Effector memory CD4-positive, alpha-beta T cell (primary cell): ENCODE results near the gene DTNBP1.

ENCODE experiments used
- DNase-seq, 3 donors: peaks; one replicate each; pipeline ENCODE4 v3.0.0-alpha.2; 2020
- H3K27ac ChIP-seq: 2 replicates; pipeline ENCODE4 v1.7.0; 2013; ENCODE audit warnings: mild to moderate bottlenecking, low read length, moderate library complexity; ENCODE audit not compliant: insufficient read depth, poor library complexity, severe bottlenecking
- H3K27me3 ChIP-seq: replicated peaks from 2 replicates; pipeline ENCODE4 v1.7.0; 2013; ENCODE audit warnings: mild to moderate bottlenecking, low read length; ENCODE audit not compliant: insufficient read depth, control insufficient read depth, poor library complexity, severe bottlenecking
- H3K36me3 ChIP-seq: 2 replicates; pipeline ENCODE4 v1.7.0; 2013; ENCODE audit warnings: mild to moderate bottlenecking, low read length, moderate library complexity; ENCODE audit not compliant: control insufficient read depth, insufficient read depth
- H3K4me1 ChIP-seq: 2 replicates; pipeline ENCODE4 v1.7.0; 2013; ENCODE audit warnings: low read length, mild to moderate bottlenecking; ENCODE audit not compliant: control insufficient read depth, insufficient read depth, poor library complexity, severe bottlenecking
- H3K4me3 ChIP-seq: 2 replicates; pipeline ENCODE4 v1.7.0; 2013; ENCODE audit warnings: low read length, low read depth, mild to moderate bottlenecking; ENCODE audit not compliant: insufficient read depth, poor library complexity, severe bottlenecking
- H3K9me3 ChIP-seq: 2 replicates; pipeline ENCODE4 v1.7.0; 2013; ENCODE audit warnings: mild to moderate bottlenecking, low read length, moderate library complexity; ENCODE audit not compliant: control insufficient read depth

The DTNBP1 gene

GRCh38 chr6:15500901-15501825, 161.7 kb downstream of the DTNBP1 start:
- peaks cover 63% of the 10 kb centered on the region for H3K36me3 ChIP-seq

GRCh38 chr6:15500078-15500740, 162.6 kb downstream of the DTNBP1 start:
- Histone ChIP-seq H3K27ac (no peak overlapping the region), H3K4me1 (no peaks in the 10 kb centered on the region), H3K27me3 (no peaks in the 10 kb centered on the region), H3K36me3 (peaks cover 64% of the 10 kb centered on the region), H3K4me3 (no peak overlapping the region), H3K9me3 (no peaks in the 10 kb centered on the region)
- DNase-seq = no peak

More at GRCh38 chr6:15500901-15501825, 161.7 kb downstream of the DTNBP1 start:
- Histone ChIP-seq H3K4me1 (no peaks in the 10 kb centered on the region), H3K27ac (no peak overlapping the region), H3K27me3 (no peaks in the 10 kb centered on the region), H3K4me3 (no peak overlapping the region), H3K9me3 (no peaks in the 10 kb centered on the region)
- no peak for DNase-seq

- no peak overlapping the region for H3K4me3 ChIP-seq
- H3K27ac ChIP-seq = no peak overlapping the region
- H3K9me3 ChIP-seq = no peaks in the 10 kb centered on the region
- peaks cover 62% of the 10 kb centered on the region for H3K36me3 ChIP-seq
- DNase-seq = no peak
- no peaks in the 10 kb centered on the region for H3K4me1 ChIP-seq
- H3K27me3 ChIP-seq = no peaks in the 10 kb centered on the region
These were observed 163.2 kb downstream of the DTNBP1 start for GRCh38 chr6:15499591-15499990.

- Histone ChIP-seq H3K4me3 (no peak overlapping the region), H3K4me1 (no peaks in the 10 kb centered on the region), H3K36me3 (peaks cover 58% of the 10 kb centered on the region), H3K9me3 (no peaks in the 10 kb centered on the region), H3K27ac (no peak overlapping the region), H3K27me3 (no peaks in the 10 kb centered on the region)
- DNase-seq = no peak
These were observed 163.7 kb downstream of the DTNBP1 start for GRCh38 chr6:15499125-15499524.

- no peaks in the 10 kb centered on the region for H3K4me1 ChIP-seq
- no peaks in the 10 kb centered on the region for H3K27me3 ChIP-seq
- DNase-seq = no peak
- peaks cover 55% of the 10 kb centered on the region for H3K36me3 ChIP-seq
- no peak overlapping the region for H3K27ac ChIP-seq
- no peak overlapping the region for H3K4me3 ChIP-seq
- no peaks in the 10 kb centered on the region for H3K9me3 ChIP-seq
These were observed 164.2 kb downstream of the DTNBP1 start for GRCh38 chr6:15498640-15499039.

GRCh38 chr6:15496345-15497131, 166.3 kb downstream of the DTNBP1 start:
- Histone ChIP-seq H3K27ac (no peak overlapping the region), H3K4me1 (no peaks in the 10 kb centered on the region), H3K36me3 (peaks cover 36% of the 10 kb centered on the region)

GRCh38 chr6:15495375-15495901, 167.4 kb downstream of the DTNBP1 start:
- DNase-seq = no peak
- Histone ChIP-seq H3K4me3 (no peak overlapping the region), H3K9me3 (no peaks in the 10 kb centered on the region), H3K4me1 (no peaks in the 10 kb centered on the region), H3K27me3 (no peaks in the 10 kb centered on the region), H3K27ac (no peak overlapping the region), H3K36me3 (peaks cover 25% of the 10 kb centered on the region)

More at GRCh38 chr6:15496345-15497131, 166.3 kb downstream of the DTNBP1 start:
- Histone ChIP-seq H3K4me3 (no peak overlapping the region), H3K27me3 (no peaks in the 10 kb centered on the region), H3K9me3 (no peaks in the 10 kb centered on the region)
- DNase-seq = no peak

GRCh38 chr6:15493437-15494168, 169.2 kb downstream of the DTNBP1 start:
- no peak for DNase-seq
- H3K4me3 ChIP-seq = no peak overlapping the region
- no peaks in the 10 kb centered on the region for H3K4me1 ChIP-seq
- H3K27me3 ChIP-seq = no peaks in the 10 kb centered on the region
- H3K27ac ChIP-seq = no peak overlapping the region
- H3K9me3 ChIP-seq = no peaks in the 10 kb centered on the region
- peaks cover 25% of the 10 kb centered on the region for H3K36me3 ChIP-seq

- H3K27ac ChIP-seq = no peak overlapping the region
- no peaks in the 10 kb centered on the region for H3K27me3 ChIP-seq
- no peaks in the 10 kb centered on the region for H3K4me1 ChIP-seq
- DNase-seq = no peak
- peaks cover 30% of the 10 kb centered on the region for H3K36me3 ChIP-seq
- no peaks in the 10 kb centered on the region for H3K9me3 ChIP-seq
- H3K4me3 ChIP-seq = no peak overlapping the region
These were observed 170.9 kb downstream of the DTNBP1 start for GRCh38 chr6:15491986-15492269.
